GM10266 (cell line): Measurements from ENCODE around the gene TMEM131.

Experiments used
- DNase-seq: peaks from one replicate; pipeline ENCODE4 v3.0.0; 2012; ENCODE audit errors: extremely low spot score
- TF ChIP-seq, protein P1 (sequence below): IDR thresholded peaks from 2 replicates; pipeline ENCODE4 v1.5.1; 2012; ENCODE audit warnings: mild to moderate bottlenecking, low read depth; ENCODE audit not compliant: control insufficient read depth, insufficient read depth; ENCODE audit errors: missing control alignments

TMEM131 gene

DNA sequence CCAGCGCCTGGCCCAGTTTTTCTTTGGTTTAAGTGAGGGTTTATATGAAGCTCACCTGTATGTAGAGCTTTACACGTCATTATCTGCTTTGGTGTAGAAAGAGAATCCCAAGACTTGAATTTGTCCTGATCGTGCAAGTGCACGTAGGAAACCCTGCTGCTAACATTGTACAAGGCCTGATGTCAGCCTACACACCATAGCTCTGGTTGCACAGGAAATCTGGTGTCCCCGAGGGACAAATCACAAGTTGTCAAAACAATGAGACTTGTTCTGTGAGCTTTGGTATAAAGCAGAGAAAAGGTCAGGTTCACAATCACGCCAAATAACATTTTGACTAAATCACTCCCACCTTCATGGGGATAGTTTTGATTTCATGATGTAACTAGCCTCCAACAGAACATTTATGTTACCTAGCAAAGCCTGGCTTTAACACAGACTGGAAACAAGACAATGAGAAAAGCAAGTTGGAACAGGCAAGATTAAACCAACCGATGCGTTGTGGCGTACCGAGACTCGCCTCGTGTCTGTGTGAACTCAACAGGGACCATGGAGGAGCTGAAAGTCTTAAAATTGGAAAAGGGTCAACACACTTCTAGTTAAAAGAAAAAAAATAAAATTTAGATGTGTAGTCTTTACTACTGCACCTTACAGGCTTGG is 240.9 kb downstream of the TMEM131 start:
- no peak for DNase-seq
- TF ChIP-seq, protein P1, sequence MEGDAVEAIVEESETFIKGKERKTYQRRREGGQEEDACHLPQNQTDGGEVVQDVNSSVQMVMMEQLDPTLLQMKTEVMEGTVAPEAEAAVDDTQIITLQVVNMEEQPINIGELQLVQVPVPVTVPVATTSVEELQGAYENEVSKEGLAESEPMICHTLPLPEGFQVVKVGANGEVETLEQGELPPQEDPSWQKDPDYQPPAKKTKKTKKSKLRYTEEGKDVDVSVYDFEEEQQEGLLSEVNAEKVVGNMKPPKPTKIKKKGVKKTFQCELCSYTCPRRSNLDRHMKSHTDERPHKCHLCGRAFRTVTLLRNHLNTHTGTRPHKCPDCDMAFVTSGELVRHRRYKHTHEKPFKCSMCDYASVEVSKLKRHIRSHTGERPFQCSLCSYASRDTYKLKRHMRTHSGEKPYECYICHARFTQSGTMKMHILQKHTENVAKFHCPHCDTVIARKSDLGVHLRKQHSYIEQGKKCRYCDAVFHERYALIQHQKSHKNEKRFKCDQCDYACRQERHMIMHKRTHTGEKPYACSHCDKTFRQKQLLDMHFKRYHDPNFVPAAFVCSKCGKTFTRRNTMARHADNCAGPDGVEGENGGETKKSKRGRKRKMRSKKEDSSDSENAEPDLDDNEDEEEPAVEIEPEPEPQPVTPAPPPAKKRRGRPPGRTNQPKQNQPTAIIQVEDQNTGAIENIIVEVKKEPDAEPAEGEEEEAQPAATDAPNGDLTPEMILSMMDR = no peak

DNA sequence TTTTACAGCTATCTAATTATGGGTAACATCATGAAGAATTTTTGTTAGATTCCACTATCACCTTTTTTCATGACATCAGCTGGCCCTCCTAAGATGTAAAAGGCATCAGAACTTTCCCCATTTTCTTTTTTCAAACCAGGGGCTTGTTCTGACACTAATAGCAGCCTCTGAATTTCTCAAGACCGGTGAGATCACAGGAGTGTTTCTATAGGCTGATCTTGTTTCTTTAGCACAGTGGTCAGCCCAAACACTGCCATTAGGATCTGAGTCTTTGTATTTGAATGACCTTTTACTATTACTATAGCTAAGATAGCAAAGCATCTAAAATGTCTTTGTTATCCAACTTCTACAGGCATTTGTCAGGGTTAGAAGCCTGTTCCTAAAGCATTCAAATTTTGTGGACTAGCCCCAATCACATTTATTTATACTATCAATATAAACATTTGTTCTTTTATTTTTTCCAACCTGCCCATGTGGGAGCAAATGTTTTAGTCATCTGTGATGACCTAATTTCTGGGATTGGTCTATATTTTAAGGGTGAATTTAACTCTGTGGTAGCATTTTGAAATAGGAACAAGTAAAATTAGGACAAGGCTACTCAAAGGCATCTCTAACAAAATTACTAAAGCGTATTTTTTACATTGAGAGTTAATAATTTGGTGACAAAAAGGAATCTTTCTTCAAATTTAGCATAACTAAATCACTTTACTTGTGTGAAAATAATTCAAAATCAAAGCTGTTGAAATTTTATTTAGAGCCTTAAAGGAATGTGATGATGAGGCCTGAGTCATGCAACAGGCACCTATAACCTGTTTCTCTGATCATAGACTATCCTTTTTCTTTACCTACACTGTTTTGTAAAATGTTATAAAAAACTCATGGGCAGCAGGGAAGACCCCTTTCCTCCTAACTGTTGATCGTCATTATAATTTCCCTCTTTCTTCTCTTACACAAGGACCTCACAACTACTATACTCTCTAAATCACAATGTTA is 243.1 kb downstream of the TMEM131 start:
- TF ChIP-seq, protein P1 = no peak

DNA sequence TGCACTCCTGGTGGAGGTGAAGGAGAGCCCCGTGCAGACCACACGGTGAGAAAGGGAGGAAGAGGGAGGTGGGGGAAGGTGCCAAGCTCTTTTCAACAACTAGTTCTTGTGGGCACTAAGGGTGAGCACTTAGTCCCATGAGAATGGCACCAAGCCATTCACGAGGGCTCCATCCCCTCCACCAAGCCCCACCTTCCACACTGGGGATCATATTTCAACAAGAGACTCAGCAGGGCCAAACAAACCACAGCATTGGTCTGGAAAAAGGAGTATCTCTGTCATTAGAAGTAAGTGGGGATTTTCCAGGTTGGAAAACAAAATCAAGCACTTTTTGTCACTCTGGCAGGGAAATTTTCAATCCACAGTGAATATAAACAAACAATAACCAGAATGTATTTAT is 244.0 kb downstream of the TMEM131 start:
- DNase-seq = no peak
- TF ChIP-seq, protein P1 = no peak

More for the DNA sequence above, 243.1 kb downstream of the TMEM131 start:
- no peak for DNase-seq

DNA sequence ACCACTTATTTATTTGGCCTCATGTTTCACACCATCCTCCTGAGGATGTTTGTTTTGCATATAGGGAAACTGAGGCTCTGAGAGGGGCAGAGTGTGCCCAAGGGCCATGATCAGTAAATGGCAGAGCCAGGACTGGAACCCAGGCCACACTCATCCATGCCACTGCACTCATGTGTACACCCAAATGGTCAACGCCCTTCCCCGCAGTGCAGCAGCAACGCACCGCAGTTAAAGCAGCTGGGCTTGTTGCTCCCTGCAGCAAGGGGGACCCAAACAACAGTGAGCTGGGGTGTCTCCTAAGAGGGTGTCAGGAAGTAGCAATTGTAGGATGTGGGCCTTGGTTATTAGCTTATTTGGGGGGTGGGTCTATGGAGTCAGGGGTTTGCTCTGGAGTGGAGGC is 245.7 kb downstream of the TMEM131 start:
- TF ChIP-seq, protein P1 = no peak
- no peak for DNase-seq

DNA sequence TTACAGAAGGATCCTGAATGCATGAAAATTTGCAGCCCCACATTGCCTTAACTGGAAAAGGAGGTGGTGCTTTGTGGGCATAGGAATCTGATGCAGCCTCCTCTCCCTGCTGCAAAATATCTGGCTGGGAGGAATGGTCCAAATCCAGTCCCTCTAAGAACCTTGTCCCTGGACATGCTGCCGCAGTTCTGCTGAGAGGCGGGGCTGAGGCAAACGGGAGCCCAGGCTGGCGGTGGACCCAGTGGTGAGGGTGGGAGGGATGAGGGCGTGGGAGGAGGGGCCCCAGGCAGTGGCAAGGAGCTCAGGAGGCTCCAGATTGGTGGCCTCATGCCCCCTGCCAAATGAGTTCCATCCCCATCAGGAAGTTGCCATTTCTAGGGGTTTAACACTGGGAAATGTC is 246.2 kb downstream of the TMEM131 start:
- TF ChIP-seq, protein P1 = no peak
- DNase-seq = no peak

DNA sequence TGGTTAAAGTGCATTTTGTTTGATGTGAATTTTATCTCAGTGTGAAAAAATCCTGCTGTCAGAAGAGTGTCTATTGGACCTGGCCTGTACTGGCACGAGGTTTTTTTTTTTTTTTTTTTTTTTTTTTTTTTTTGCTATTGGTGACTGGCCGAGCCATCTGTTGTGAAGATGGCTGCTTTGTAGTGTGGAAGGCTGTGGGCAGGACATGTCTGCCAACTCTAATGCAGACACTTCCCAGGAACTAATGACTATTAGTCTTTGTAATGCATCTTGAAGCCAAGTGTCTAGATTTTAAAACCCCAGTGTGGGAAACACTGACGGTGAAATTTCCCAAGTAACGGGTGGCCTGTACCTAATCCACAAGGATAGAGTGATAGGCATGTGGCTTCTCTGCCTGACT is 248.0 kb downstream of the TMEM131 start:
- DNase-seq = no peak
- TF ChIP-seq, protein P1 = no peak

DNA sequence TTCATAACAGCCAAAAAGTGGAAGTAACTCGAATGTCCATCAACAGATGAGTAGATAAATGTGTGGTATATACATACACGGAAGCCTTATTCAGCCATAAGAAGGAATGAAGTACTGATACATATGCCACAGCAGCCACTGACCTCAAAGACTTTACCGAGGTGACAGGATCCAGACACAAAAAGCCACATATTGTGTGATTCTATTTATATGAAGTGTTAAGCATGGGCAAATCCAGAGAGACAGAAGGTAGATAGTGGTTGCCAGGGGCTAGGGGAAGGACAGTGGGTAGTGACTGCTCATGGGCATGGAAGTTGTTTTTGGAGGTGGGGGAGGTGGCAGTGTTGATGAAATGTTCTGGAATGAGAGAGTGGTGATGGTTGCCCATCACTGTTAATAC is 248.5 kb downstream of the TMEM131 start:
- TF ChIP-seq, protein P1 = no peak
- DNase-seq = no peak
